OCI-M1 (cell line): ENCODE measurements around the gene NMNAT2.

Experiments used
- DNase-seq: peaks from one replicate; lab custom pipeline; 2025; lab: John Stamatoyannopoulos, UW

NMNAT2 gene

GRCh38 chr1:183313063-183313462 is 105.1 kb downstream of the NMNAT2 start:
- DNase-seq, result no peak

GRCh38 chr1:183310753-183311479 is 107.3 kb downstream of the NMNAT2 start:
- DNase-seq, result no peak

- no peak for DNase-seq
Observed at GRCh38 chr1:183308719-183309118, 109.5 kb downstream of the NMNAT2 start.

- DNase-seq, result no peak
Observed at GRCh38 chr1:183306317-183307042, 111.7 kb downstream of the NMNAT2 start.

- DNase-seq, result no peak
Observed at GRCh38 chr1:183304440-183305107, 113.6 kb downstream of the NMNAT2 start.

- no peak for DNase-seq
Observed at GRCh38 chr1:183303901-183304300, 114.3 kb downstream of the NMNAT2 start.

GRCh38 chr1:183303323-183303645 is 114.9 kb downstream of the NMNAT2 start:
- DNase-seq, result no peak

- DNase-seq, result no peak
Observed at GRCh38 chr1:183302452-183303322, 115.5 kb downstream of the NMNAT2 start.

- no peak for DNase-seq
Observed at GRCh38 chr1:183301239-183301638, 116.9 kb downstream of the NMNAT2 start.

- no peak for DNase-seq
Observed at GRCh38 chr1:183300828-183301227, 117.4 kb downstream of the NMNAT2 start.

GRCh38 chr1:183300395-183300794 is 117.8 kb downstream of the NMNAT2 start:
- no peak for DNase-seq

- no peak for DNase-seq
Observed at GRCh38 chr1:183296782-183297181, 121.4 kb downstream of the NMNAT2 start.

- DNase-seq, result no peak
Observed at GRCh38 chr1:183295521-183295920, 122.7 kb downstream of the NMNAT2 start.

- DNase-seq, result no peak
Observed at GRCh38 chr1:183293876-183294275, 124.3 kb downstream of the NMNAT2 start.

GRCh38 chr1:183293241-183293640 is 124.9 kb downstream of the NMNAT2 start:
- DNase-seq, result no peak

- no peak for DNase-seq
Observed at GRCh38 chr1:183291802-183292514, 126.2 kb downstream of the NMNAT2 start.

- no peak for DNase-seq
Observed at GRCh38 chr1:183291216-183291762, 126.9 kb downstream of the NMNAT2 start.

- no peak for DNase-seq
Observed at GRCh38 chr1:183290628-183291027, 127.6 kb downstream of the NMNAT2 start.

- DNase-seq, result no peak
Observed at GRCh38 chr1:183289051-183289496, 129.1 kb downstream of the NMNAT2 start.

- DNase-seq, result no peak
Observed at GRCh38 chr1:183288583-183288982, 129.6 kb downstream of the NMNAT2 start.

- DNase-seq, result peak; percentile 26
Observed at GRCh38 chr1:183287191-183287675, 130.9 kb downstream of the NMNAT2 start.
